A673 (cell line): ENCODE results near the gene GMEB2.

ENCODE experiments used
- EZH2 ChIP-seq: fragments of 200-600 bp; sonication (generic); IDR thresholded peaks from 2 replicates; pipeline ENCODE4 v1.6.1; 2017; ENCODE audit warnings: borderline replicate concordance, low read depth, mild to moderate bottlenecking, mixed read lengths, antibody characterized with exemption, low read length; ENCODE audit not compliant: poor library complexity, severe bottlenecking
- TF ChIP-seq, protein P1 (sequence below): fragments of 300-800, 200-600 bp; sonication (generic); conservative IDR thresholded peaks from 2 replicates; pipeline ENCODE4 v1.5.1; 2017; ENCODE audit warnings: low read depth, mild to moderate bottlenecking, antibody characterized with exemption, low read length, moderate library complexity, mixed read lengths

DNA sequence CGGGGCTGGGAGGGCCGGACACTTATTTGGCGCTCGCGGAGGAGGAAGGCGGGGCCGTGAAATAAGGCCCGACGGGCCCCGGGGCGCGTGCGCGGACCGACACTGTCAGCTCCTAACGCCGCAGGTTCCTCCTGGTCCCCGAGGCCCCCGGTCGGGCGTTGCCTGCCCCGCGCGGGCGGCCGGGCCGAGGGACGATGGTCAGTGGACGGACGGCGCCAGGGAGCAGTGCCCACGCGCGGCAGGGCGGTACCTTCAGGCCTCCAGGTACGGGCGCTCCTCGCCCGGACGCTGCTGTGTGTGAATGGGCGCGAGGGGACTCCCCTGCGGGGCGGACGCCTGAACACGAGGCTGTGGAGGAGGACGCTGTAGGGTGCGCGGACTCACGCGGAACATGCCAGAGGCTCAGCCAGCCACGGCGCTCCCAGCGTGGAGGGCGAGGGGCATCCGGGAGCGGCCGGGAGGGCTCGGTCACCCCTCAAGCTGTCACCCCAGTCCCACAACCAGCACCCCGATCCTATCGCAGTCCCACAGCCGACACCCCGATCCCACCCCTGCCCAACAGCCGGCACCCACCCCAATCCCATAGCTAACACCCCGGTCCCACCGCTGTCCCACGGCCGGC, 339 bp upstream of the GMEB2 start:
- TF ChIP-seq, protein P1, sequence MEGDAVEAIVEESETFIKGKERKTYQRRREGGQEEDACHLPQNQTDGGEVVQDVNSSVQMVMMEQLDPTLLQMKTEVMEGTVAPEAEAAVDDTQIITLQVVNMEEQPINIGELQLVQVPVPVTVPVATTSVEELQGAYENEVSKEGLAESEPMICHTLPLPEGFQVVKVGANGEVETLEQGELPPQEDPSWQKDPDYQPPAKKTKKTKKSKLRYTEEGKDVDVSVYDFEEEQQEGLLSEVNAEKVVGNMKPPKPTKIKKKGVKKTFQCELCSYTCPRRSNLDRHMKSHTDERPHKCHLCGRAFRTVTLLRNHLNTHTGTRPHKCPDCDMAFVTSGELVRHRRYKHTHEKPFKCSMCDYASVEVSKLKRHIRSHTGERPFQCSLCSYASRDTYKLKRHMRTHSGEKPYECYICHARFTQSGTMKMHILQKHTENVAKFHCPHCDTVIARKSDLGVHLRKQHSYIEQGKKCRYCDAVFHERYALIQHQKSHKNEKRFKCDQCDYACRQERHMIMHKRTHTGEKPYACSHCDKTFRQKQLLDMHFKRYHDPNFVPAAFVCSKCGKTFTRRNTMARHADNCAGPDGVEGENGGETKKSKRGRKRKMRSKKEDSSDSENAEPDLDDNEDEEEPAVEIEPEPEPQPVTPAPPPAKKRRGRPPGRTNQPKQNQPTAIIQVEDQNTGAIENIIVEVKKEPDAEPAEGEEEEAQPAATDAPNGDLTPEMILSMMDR, result no peak
- no peak for TF ChIP-seq EZH2
